C1 segment of cervical spinal cord (tissue), 14 donors: ENCODE data around the gene CCDC88C.
"Not testable (repeated sequence)": the region's sequence is repeated elsewhere in the genome, so short reads cannot be mapped to it uniquely, and the experiment has no call there.

Source experiments
- DNase-seq, 14 donors: peaks; one replicate each; lab custom pipeline; 2025; lab: John Stamatoyannopoulos, UW

CCDC88C gene

GRCh38 chr14:91228112-91229004 is 189.3 kb downstream of the CCDC88C start:
- DNase-seq: no peak

GRCh38 chr14:91227183-91227628 is 190.4 kb downstream of the CCDC88C start:
- no peak for DNase-seq

GRCh38 chr14:91226360-91226759 is 191.3 kb downstream of the CCDC88C start:
- not testable (repeated sequence) for DNase-seq

- DNase-seq: no peak
These were observed 192.6 kb downstream of the CCDC88C start for GRCh38 chr14:91225025-91225424.

GRCh38 chr14:91223028-91223783 is 194.4 kb downstream of the CCDC88C start:
- DNase-seq: no peak
